WTC11 (cell line): ENCODE data around the gene C11orf52. TPM values are rescaled to one million over a fixed set of nuclear protein-coding genes. Genes with fewer than 3 reads are reported as not detected.

Source experiments
- ATAC-seq: fragments of 200-7000 bp; cut with Tn5 transposase; 2 replicates; pipeline ENCODE4 v1.10.0; 2021; ENCODE audit warnings: mild to moderate bottlenecking, moderate library complexity
- CTCF ChIA-PET: fragments of 300-600 bp; sonication (Branson Sonifier 250); formaldehyde crosslinking; loops from one replicate; lab custom pipeline; 2021; ENCODE audit warnings: antibody characterized with exemption; lab: Charles Lee
- POLR2A ChIA-PET: fragments of 350-600 bp; sonication (Branson Sonifier 250); formaldehyde crosslinking; loops from one replicate; lab custom pipeline; 2021; ENCODE audit warnings: antibody characterized with exemption; lab: Charles Lee
- DNase-seq: peaks from one replicate; pipeline ENCODE4 v3.0.0; 2021; ENCODE audit warnings: low spot score
- H3K27ac Mint-ChIP-seq: 2 replicates; pipeline ENCODE4 v1.8.0; 2021; ENCODE audit warnings: mixed read lengths
- H3K27me3 Mint-ChIP-seq: 2 replicates; pipeline ENCODE4 v1.8.0; 2021; ENCODE audit warnings: low read depth, mild to moderate bottlenecking, moderate library complexity, mixed read lengths
- H3K36me3 Mint-ChIP-seq: 2 replicates; pipeline ENCODE4 v1.8.0; 2021; ENCODE audit warnings: mixed read lengths
- H3K4me1 Mint-ChIP-seq: 2 replicates; pipeline ENCODE4 v1.8.0; 2022; ENCODE audit warnings: mixed read lengths
- H3K4me3 Mint-ChIP-seq: 2 replicates; pipeline ENCODE4 v1.8.0; 2021; ENCODE audit warnings: mild to moderate bottlenecking, moderate library complexity, mixed read lengths
- H3K9me3 Mint-ChIP-seq: 2 replicates; pipeline ENCODE4 v1.8.0; 2021; ENCODE audit warnings: mixed read lengths
- AR ChIP-seq: fragments of 250-450 bp; sonication (Bioruptor Pico); IDR thresholded peaks from 2 replicates; pipeline ENCODE4 v1.9.0; 2021; ENCODE audit warnings: mild to moderate bottlenecking
- ATF6 ChIP-seq: sonication (generic); formaldehyde crosslinking; IDR thresholded peaks from 2 replicates; pipeline ENCODE4 v1.8.1; 2023; ENCODE audit warnings: mild to moderate bottlenecking, missing genetic modification reagents
- CREB1 ChIP-seq: sonication (generic); formaldehyde crosslinking; IDR thresholded peaks from 2 replicates; pipeline ENCODE4 v1.8.0; 2023; ENCODE audit warnings: mild to moderate bottlenecking, missing genetic modification reagents
- FOXP4 ChIP-seq: sonication (generic); formaldehyde crosslinking; IDR thresholded peaks from 2 replicates; pipeline ENCODE4 v1.8.0; 2022; ENCODE audit warnings: mild to moderate bottlenecking, missing genetic modification reagents
- NFYB ChIP-seq: sonication (generic); formaldehyde crosslinking; conservative IDR thresholded peaks from 2 replicates; pipeline ENCODE4 v1.8.0; 2022; ENCODE audit warnings: low read depth, missing genetic modification reagents
- SOX15 ChIP-seq: fragments of 250-450 bp; sonication (Bioruptor Pico); IDR thresholded peaks from 2 replicates; pipeline ENCODE4 v1.9.0; 2021; ENCODE audit warnings: mild to moderate bottlenecking
- ZNF121 ChIP-seq: sonication (generic); formaldehyde crosslinking; IDR thresholded peaks from 2 replicates; pipeline ENCODE4 v1.8.0; 2023; ENCODE audit warnings: missing genetic modification reagents
- ZNF416 ChIP-seq: fragments of 250-450 bp; sonication (Bioruptor Pico); IDR thresholded peaks from 2 replicates; pipeline ENCODE4 v1.9.0; 2021; ENCODE audit warnings: mild to moderate bottlenecking, inconsistent platforms
- ZNF671 ChIP-seq: fragments of 250-450 bp; sonication (Bioruptor Pico); IDR thresholded peaks from 2 replicates; pipeline ENCODE4 v1.8.0; 2021; ENCODE audit warnings: mild to moderate bottlenecking
- total RNA-seq: library from RNA; stranded (reverse); gene quantifications from 3 replicates; pipeline ENCODE4 v1.2.3, GENCODE V29; 2021
- TF ChIP-seq, protein P1 (sequence below): sonication (generic); formaldehyde crosslinking; conservative IDR thresholded peaks from 2 replicates; pipeline ENCODE4 v1.8.1; 2022; ENCODE audit warnings: mild to moderate bottlenecking, missing genetic modification reagents
- TF ChIP-seq, protein P2 (sequence below): sonication (generic); formaldehyde crosslinking; IDR thresholded peaks from 2 replicates; pipeline ENCODE4 v1.8.1; 2022; ENCODE audit warnings: mild to moderate bottlenecking, missing genetic modification reagents, moderate library complexity, borderline replicate concordance
- TF ChIP-seq, protein P3 (sequence below): sonication (generic); formaldehyde crosslinking; conservative IDR thresholded peaks from 2 replicates; pipeline ENCODE4 v1.8.1; 2023; ENCODE audit warnings: mild to moderate bottlenecking, low read depth, missing genetic modification reagents, moderate library complexity
- TF ChIP-seq, protein P4 (sequence below): sonication (generic); formaldehyde crosslinking; IDR thresholded peaks from 2 replicates; pipeline ENCODE4 v1.8.1; 2023; ENCODE audit warnings: mild to moderate bottlenecking, missing genetic modification reagents, borderline replicate concordance
- TF ChIP-seq, protein P5 (sequence below): sonication (generic); formaldehyde crosslinking; IDR thresholded peaks from 2 replicates; pipeline ENCODE4 v1.8.1; 2023; ENCODE audit warnings: mild to moderate bottlenecking, missing genetic modification reagents, moderate library complexity
- TF ChIP-seq, protein P6 (sequence below): sonication (generic); formaldehyde crosslinking; IDR thresholded peaks from 2 replicates; pipeline ENCODE4 v1.8.1; 2023; ENCODE audit warnings: mild to moderate bottlenecking, missing genetic modification reagents, moderate library complexity

Gene C11orf52
- total RNA-seq, 1 experiment from 2014 or later, result 2.1 TPM

DNA sequence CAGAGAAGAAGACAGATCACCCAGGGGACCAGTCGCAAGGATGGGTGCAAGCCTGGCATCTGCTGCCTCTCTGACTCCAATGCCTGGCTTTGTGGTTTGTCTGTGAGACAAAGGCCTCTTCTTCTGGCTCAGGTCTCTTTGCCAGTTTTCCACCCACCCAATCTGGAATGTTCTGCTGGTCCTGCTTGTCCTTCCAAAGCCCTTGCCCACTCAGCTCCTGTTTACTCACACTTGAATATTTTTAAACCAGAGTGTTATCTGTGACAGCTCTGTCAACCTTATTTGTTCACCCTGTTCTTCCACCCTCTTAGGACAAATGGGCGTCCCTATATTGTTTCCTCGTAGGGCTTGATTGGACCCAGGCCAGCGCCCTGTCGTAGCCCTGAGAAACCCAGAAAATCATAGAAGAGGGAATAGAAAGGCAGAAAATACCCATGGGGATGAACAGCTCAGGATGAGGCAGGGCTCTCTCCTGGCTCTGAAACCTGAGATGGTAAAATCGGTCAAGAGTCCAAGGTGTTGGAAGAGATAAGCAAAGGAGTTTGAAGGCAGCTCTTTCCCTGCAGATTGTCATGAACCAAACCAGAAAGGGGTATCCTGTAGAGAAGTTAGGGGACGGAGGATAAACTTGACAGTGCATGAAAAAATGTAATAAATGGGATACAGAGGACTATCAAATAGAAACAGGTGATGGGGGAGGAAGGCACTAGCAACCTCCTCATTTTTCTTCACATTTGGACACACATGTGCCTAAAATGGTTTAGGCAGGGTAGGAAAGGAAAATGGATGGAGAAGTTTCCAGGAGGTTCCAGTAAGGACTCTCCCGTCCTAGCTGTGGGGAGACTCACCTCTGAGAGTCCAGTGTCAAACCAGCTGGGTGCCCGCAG lies 7.8 kb upstream of the C11orf52 start (continued):
- TF ChIP-seq ZNF416 (no peak), AR (no peak), CREB1 (CRISPR knock-in tag) (no peak)
- TF ChIP-seq, protein P1, sequence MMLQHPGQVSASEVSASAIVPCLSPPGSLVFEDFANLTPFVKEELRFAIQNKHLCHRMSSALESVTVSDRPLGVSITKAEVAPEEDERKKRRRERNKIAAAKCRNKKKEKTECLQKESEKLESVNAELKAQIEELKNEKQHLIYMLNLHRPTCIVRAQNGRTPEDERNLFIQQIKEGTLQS, result no peak
- TF ChIP-seq, protein P2, sequence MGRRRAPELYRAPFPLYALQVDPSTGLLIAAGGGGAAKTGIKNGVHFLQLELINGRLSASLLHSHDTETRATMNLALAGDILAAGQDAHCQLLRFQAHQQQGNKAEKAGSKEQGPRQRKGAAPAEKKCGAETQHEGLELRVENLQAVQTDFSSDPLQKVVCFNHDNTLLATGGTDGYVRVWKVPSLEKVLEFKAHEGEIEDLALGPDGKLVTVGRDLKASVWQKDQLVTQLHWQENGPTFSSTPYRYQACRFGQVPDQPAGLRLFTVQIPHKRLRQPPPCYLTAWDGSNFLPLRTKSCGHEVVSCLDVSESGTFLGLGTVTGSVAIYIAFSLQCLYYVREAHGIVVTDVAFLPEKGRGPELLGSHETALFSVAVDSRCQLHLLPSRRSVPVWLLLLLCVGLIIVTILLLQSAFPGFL (CRISPR knock-in tag), result no peak
- TF ChIP-seq, protein P3, sequence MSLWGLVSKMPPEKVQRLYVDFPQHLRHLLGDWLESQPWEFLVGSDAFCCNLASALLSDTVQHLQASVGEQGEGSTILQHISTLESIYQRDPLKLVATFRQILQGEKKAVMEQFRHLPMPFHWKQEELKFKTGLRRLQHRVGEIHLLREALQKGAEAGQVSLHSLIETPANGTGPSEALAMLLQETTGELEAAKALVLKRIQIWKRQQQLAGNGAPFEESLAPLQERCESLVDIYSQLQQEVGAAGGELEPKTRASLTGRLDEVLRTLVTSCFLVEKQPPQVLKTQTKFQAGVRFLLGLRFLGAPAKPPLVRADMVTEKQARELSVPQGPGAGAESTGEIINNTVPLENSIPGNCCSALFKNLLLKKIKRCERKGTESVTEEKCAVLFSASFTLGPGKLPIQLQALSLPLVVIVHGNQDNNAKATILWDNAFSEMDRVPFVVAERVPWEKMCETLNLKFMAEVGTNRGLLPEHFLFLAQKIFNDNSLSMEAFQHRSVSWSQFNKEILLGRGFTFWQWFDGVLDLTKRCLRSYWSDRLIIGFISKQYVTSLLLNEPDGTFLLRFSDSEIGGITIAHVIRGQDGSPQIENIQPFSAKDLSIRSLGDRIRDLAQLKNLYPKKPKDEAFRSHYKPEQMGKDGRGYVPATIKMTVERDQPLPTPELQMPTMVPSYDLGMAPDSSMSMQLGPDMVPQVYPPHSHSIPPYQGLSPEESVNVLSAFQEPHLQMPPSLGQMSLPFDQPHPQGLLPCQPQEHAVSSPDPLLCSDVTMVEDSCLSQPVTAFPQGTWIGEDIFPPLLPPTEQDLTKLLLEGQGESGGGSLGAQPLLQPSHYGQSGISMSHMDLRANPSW, result no peak

GRCh38 chr11:111911563-111912401 lies 6.9 kb upstream of the C11orf52 start, which contains the start of gene CRYAB:
Gene CRYAB, minus strand, starts transcription at chr11:111911770. Its CDS starts 46 bp downstream, at chr11:111911724.
- DNase-seq (no peak), ATAC-seq (peak; percentile 54)
- H3K4me3 Mint-ChIP-seq, result no peak within 1 kb of the TSS
- POLR2A ChIA-PET, result interaction anchor here (0.6 to 1.3 kb wide), 4 partner anchors 15 to 71 kb away, joined by 3 to 7 read pairs (median 3); no protein-coding TSS in a partner anchor
- no peaks in the 10 kb centered on the region for H3K9me3 Mint-ChIP-seq
- no peaks in the 10 kb centered on the region; the same call in 1 of the 2 replicates for H3K27me3 Mint-ChIP-seq
- no peak within 1 kb of the TSS for H3K27ac Mint-ChIP-seq
- no peaks in the 10 kb centered on the region for H3K36me3 Mint-ChIP-seq
- CTCF ChIA-PET, result interaction anchor here (1.2 to 2.6 kb wide), 2 partner anchors 15 to 70 kb away, joined by 6 to 8 read pairs; no protein-coding TSS in a partner anchor
- H3K4me1 Mint-ChIP-seq, result peaks cover 41% of the 10 kb centered on the region
- TF ChIP-seq SOX15 (no peak), FOXP4 (CRISPR knock-in tag) (no peak), ATF6 (CRISPR knock-in tag) (no peak), NFYB (CRISPR knock-in tag) (no peak), ZNF671 (CRISPR knock-in tag) (no peak), ZNF121 (CRISPR knock-in tag) (no peak)
- TF ChIP-seq, protein P4, sequence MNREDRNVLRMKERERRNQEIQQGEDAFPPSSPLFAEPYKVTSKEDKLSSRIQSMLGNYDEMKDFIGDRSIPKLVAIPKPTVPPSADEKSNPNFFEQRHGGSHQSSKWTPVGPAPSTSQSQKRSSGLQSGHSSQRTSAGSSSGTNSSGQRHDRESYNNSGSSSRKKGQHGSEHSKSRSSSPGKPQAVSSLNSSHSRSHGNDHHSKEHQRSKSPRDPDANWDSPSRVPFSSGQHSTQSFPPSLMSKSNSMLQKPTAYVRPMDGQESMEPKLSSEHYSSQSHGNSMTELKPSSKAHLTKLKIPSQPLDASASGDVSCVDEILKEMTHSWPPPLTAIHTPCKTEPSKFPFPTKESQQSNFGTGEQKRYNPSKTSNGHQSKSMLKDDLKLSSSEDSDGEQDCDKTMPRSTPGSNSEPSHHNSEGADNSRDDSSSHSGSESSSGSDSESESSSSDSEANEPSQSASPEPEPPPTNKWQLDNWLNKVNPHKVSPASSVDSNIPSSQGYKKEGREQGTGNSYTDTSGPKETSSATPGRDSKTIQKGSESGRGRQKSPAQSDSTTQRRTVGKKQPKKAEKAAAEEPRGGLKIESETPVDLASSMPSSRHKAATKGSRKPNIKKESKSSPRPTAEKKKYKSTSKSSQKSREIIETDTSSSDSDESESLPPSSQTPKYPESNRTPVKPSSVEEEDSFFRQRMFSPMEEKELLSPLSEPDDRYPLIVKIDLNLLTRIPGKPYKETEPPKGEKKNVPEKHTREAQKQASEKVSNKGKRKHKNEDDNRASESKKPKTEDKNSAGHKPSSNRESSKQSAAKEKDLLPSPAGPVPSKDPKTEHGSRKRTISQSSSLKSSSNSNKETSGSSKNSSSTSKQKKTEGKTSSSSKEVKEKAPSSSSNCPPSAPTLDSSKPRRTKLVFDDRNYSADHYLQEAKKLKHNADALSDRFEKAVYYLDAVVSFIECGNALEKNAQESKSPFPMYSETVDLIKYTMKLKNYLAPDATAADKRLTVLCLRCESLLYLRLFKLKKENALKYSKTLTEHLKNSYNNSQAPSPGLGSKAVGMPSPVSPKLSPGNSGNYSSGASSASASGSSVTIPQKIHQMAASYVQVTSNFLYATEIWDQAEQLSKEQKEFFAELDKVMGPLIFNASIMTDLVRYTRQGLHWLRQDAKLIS (CRISPR knock-in tag), result no peak
- TF ChIP-seq, protein P5, sequence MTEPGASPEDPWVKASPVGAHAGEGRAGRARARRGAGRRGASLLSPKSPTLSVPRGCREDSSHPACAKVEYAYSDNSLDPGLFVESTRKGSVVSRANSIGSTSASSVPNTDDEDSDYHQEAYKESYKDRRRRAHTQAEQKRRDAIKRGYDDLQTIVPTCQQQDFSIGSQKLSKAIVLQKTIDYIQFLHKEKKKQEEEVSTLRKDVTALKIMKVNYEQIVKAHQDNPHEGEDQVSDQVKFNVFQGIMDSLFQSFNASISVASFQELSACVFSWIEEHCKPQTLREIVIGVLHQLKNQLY (CRISPR knock-in tag), result no peak
- TF ChIP-seq, protein P6, sequence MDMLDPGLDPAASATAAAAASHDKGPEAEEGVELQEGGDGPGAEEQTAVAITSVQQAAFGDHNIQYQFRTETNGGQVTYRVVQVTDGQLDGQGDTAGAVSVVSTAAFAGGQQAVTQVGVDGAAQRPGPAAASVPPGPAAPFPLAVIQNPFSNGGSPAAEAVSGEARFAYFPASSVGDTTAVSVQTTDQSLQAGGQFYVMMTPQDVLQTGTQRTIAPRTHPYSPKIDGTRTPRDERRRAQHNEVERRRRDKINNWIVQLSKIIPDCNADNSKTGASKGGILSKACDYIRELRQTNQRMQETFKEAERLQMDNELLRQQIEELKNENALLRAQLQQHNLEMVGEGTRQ (CRISPR knock-in tag), result no peak
